Measurements from ENCODE around the gene ZIC5.

ZIC5 gene

GRCh38 chr13:99980201-99980823 lies 8.7 kb upstream of the ZIC5 start:
- peaks cover 15% of the 10 kb centered on the region for H3K4me1 ChIP-seq (ENCODE audit: control insufficient read depth, insufficient read depth, low read length, poor library complexity, severe bottlenecking)
- 1% methylated on average over 27 to 37 of the region's 76 CpGs for WGBS, 2 experiments (ENCODE audit: insufficient coverage in 2 of 2)
- H3K4me3 ChIP-seq (ENCODE audit: extremely low read depth, insufficient read depth, low read length, poor library complexity, severe bottlenecking), result peak overlapping the region; percentile 49
- no peaks in the 10 kb centered on the region for H3K36me3 ChIP-seq (ENCODE audit: control insufficient read depth, insufficient read depth, low read length)
- H3K9me3 ChIP-seq (ENCODE audit: control insufficient read depth, low read length), result no peaks in the 10 kb centered on the region
- peak overlapping the region; percentile 69 for H3K27ac ChIP-seq (ENCODE audit: low read depth, low read length, severe bottlenecking)

- 0 to 1% methylated on average over 29 to 54 of the region's 59 CpGs for WGBS, 2 experiments (ENCODE audit: insufficient coverage in 2 of 2)
- H3K4me1 ChIP-seq (ENCODE audit: control insufficient read depth, insufficient read depth, low read length, poor library complexity, severe bottlenecking), result peaks cover 15% of the 10 kb centered on the region
- H3K27ac ChIP-seq (ENCODE audit: low read depth, low read length, severe bottlenecking), result peak overlapping the region; percentile 36
- no peaks in the 10 kb centered on the region for H3K36me3 ChIP-seq (ENCODE audit: control insufficient read depth, insufficient read depth, low read length)
- H3K4me3 ChIP-seq (ENCODE audit: extremely low read depth, insufficient read depth, low read length, poor library complexity, severe bottlenecking), result peak overlapping the region; percentile 49
- H3K9me3 ChIP-seq (ENCODE audit: control insufficient read depth, low read length), result no peaks in the 10 kb centered on the region
Observed at GRCh38 chr13:99979453-99980200, 8.1 kb upstream of the ZIC5 start.

GRCh38 chr13:99978799-99979452 lies 7.4 kb upstream of the ZIC5 start:
- Histone ChIP-seq H3K27ac (ENCODE audit: low read depth, low read length, severe bottlenecking) (no peak overlapping the region), H3K36me3 (ENCODE audit: control insufficient read depth, insufficient read depth, low read length) (no peaks in the 10 kb centered on the region), H3K4me3 (ENCODE audit: extremely low read depth, insufficient read depth, low read length, poor library complexity, severe bottlenecking) (peak overlapping the region; percentile 49), H3K4me1 (ENCODE audit: control insufficient read depth, insufficient read depth, low read length, poor library complexity, severe bottlenecking) (peaks cover 9% of the 10 kb centered on the region), H3K9me3 (ENCODE audit: control insufficient read depth, low read length) (no peaks in the 10 kb centered on the region)
- WGBS, 2 experiments (ENCODE audit: insufficient coverage in 2 of 2), result 0% methylated on average over 1 to 6 of the region's 18 CpGs

- WGBS, 2 experiments (ENCODE audit: insufficient coverage in 2 of 2), result 10 to 11% methylated on average over 47 to 48 of the region's 52 CpGs
- Histone ChIP-seq H3K4me3 (ENCODE audit: extremely low read depth, insufficient read depth, low read length, poor library complexity, severe bottlenecking) (peak overlapping the region; percentile 14), H3K4me1 (ENCODE audit: control insufficient read depth, insufficient read depth, low read length, poor library complexity, severe bottlenecking) (peaks cover 8% of the 10 kb centered on the region), H3K9me3 (ENCODE audit: control insufficient read depth, low read length) (no peaks in the 10 kb centered on the region), H3K36me3 (ENCODE audit: control insufficient read depth, insufficient read depth, low read length) (no peaks in the 10 kb centered on the region), H3K27ac (ENCODE audit: low read depth, low read length, severe bottlenecking) (no peak overlapping the region)
Observed at GRCh38 chr13:99977912-99978798, 6.6 kb upstream of the ZIC5 start.

GRCh38 chr13:99977334-99977911 lies 5.9 kb upstream of the ZIC5 start:
- H3K36me3 ChIP-seq (ENCODE audit: control insufficient read depth, insufficient read depth, low read length), result no peaks in the 10 kb centered on the region
- 30 to 64% methylated on average over 2 to 4 of the region's 7 CpGs for WGBS, 2 experiments (ENCODE audit: insufficient coverage in 2 of 2)
- H3K9me3 ChIP-seq (ENCODE audit: control insufficient read depth, low read length), result no peaks in the 10 kb centered on the region
- no peak overlapping the region for H3K4me3 ChIP-seq (ENCODE audit: extremely low read depth, insufficient read depth, low read length, poor library complexity, severe bottlenecking)
- no peak overlapping the region for H3K27ac ChIP-seq (ENCODE audit: low read depth, low read length, severe bottlenecking)
- peaks cover 8% of the 10 kb centered on the region for H3K4me1 ChIP-seq (ENCODE audit: control insufficient read depth, insufficient read depth, low read length, poor library complexity, severe bottlenecking)

GRCh38 chr13:99976575-99976974 lies 5.0 kb upstream of the ZIC5 start:
- Histone ChIP-seq H3K9me3 (ENCODE audit: control insufficient read depth, low read length) (no peaks in the 10 kb centered on the region), H3K4me1 (ENCODE audit: control insufficient read depth, insufficient read depth, low read length, poor library complexity, severe bottlenecking) (peaks cover 13% of the 10 kb centered on the region), H3K27ac (ENCODE audit: low read depth, low read length, severe bottlenecking) (no peak overlapping the region), H3K36me3 (ENCODE audit: control insufficient read depth, insufficient read depth, low read length) (no peaks in the 10 kb centered on the region), H3K4me3 (ENCODE audit: extremely low read depth, insufficient read depth, low read length, poor library complexity, severe bottlenecking) (no peak overlapping the region)
- WGBS, 2 experiments (ENCODE audit: insufficient coverage in 2 of 2), result 90% methylated on average over 2 of the region's 5 CpGs; no CpG with 5 or more reads in 1 of the 2 experiments

- H3K4me3 ChIP-seq (ENCODE audit: extremely low read depth, insufficient read depth, low read length, poor library complexity, severe bottlenecking), result no peak overlapping the region
- H3K36me3 ChIP-seq (ENCODE audit: control insufficient read depth, insufficient read depth, low read length), result no peaks in the 10 kb centered on the region
- WGBS, 2 experiments (ENCODE audit: insufficient coverage in 2 of 2), result 82% methylated on average over 13 to 19 of the region's 19 CpGs
- H3K4me1 ChIP-seq (ENCODE audit: control insufficient read depth, insufficient read depth, low read length, poor library complexity, severe bottlenecking), result peaks cover 14% of the 10 kb centered on the region
- H3K27ac ChIP-seq (ENCODE audit: low read depth, low read length, severe bottlenecking), result no peak overlapping the region
- no peaks in the 10 kb centered on the region for H3K9me3 ChIP-seq (ENCODE audit: control insufficient read depth, low read length)
Observed at GRCh38 chr13:99975626-99976025, 4.1 kb upstream of the ZIC5 start.

- Histone ChIP-seq H3K4me1 (ENCODE audit: control insufficient read depth, insufficient read depth, low read length, poor library complexity, severe bottlenecking) (peaks cover 14% of the 10 kb centered on the region), H3K36me3 (ENCODE audit: control insufficient read depth, insufficient read depth, low read length) (no peaks in the 10 kb centered on the region), H3K9me3 (ENCODE audit: control insufficient read depth, low read length) (no peaks in the 10 kb centered on the region), H3K27ac (ENCODE audit: low read depth, low read length, severe bottlenecking) (no peak overlapping the region), H3K4me3 (ENCODE audit: extremely low read depth, insufficient read depth, low read length, poor library complexity, severe bottlenecking) (no peak overlapping the region)
- 54 to 59% methylated on average over 27 to 31 of the region's 34 CpGs for WGBS, 2 experiments (ENCODE audit: insufficient coverage in 2 of 2)
Observed at GRCh38 chr13:99974939-99975561, 3.5 kb upstream of the ZIC5 start.

- Histone ChIP-seq H3K4me1 (ENCODE audit: control insufficient read depth, insufficient read depth, low read length, poor library complexity, severe bottlenecking) (peaks cover 14% of the 10 kb centered on the region), H3K27ac (ENCODE audit: low read depth, low read length, severe bottlenecking) (no peak overlapping the region), H3K36me3 (ENCODE audit: control insufficient read depth, insufficient read depth, low read length) (no peaks in the 10 kb centered on the region), H3K4me3 (ENCODE audit: extremely low read depth, insufficient read depth, low read length, poor library complexity, severe bottlenecking) (no peak overlapping the region), H3K9me3 (ENCODE audit: control insufficient read depth, low read length) (no peaks in the 10 kb centered on the region)
- 23 to 36% methylated on average over 9 to 10 of the region's 18 CpGs for WGBS, 2 experiments (ENCODE audit: insufficient coverage in 2 of 2)
Observed at GRCh38 chr13:99974296-99974938, 2.9 kb upstream of the ZIC5 start.
